Cardiac muscle cell (in vitro differentiated cells and primary cell): ENCODE data around the gene PHF23. TPM values are rescaled to one million over a fixed set of nuclear protein-coding genes. Genes with fewer than 3 reads are reported as not detected.

Source experiments
- DNase-seq, 2 donors: peaks; one replicate each; pipeline versions ENCODE4 v3.0.0 to v3.0.0-alpha.2; 2010 to 2017; ENCODE audit warnings: low read depth in 1 of 2, low spot score in 1 of 2
- H3K27ac ChIP-seq: fragments of 200-600 bp; sonication (generic); 2 replicates; pipeline ENCODE4 v1.5.1; 2016
- H3K27me3 ChIP-seq: fragments of 200-600 bp; sonication (generic); 2 replicates; pipeline ENCODE4 v1.6.0; 2016; ENCODE audit warnings: control low read depth
- H3K36me3 ChIP-seq: fragments of 200-600 bp; sonication (generic); 2 replicates; pipeline ENCODE4 v1.5.1; 2016; ENCODE audit warnings: control low read depth
- H3K4me1 ChIP-seq: fragments of 200-600 bp; sonication (generic); 2 replicates; pipeline ENCODE4 v1.8.1; 2017; ENCODE audit warnings: low read depth, mild to moderate bottlenecking, mixed run types
- H3K4me3 ChIP-seq: fragments of 200-600 bp; sonication (generic); 2 replicates; pipeline ENCODE4 v1.5.1; 2016; ENCODE audit warnings: mild to moderate bottlenecking
- H3K9me3 ChIP-seq: fragments of 200-600 bp; sonication (generic); 2 replicates; pipeline ENCODE4 v1.5.1; 2017; ENCODE audit warnings: low read depth, mild to moderate bottlenecking, control low read depth
- CTCF ChIP-seq: IDR thresholded peaks from 2 replicates; pipeline ENCODE4 v1.5.1; 2012; ENCODE audit warnings: low read depth, mild to moderate bottlenecking, low read length
- polyA plus RNA-seq: library from polyadenylated mRNA; unstranded; fragments of >200 nt; fragmentation: Nextera tagmentation; extraction: Ambion mirVana; gene quantifications from 2 replicates; pipeline ENCODE4 v1.2.1, GENCODE V29; 2016
- total RNA-seq: library from RNA; depleted of rRNA; stranded (reverse); fragments of >200 nt; gene quantifications from 2 replicates; pipeline ENCODE4 v1.2.3, GENCODE V29; 2016

The PHF23 gene
- total and polyA plus RNA-seq, 2 experiments from 2014 or later: 57.7 to 65.0 TPM

- peak overlapping the region; percentile 76 for H3K4me3 ChIP-seq
- H3K27ac ChIP-seq: peak overlapping the region; percentile 99
- H3K9me3 ChIP-seq: no peaks in the 10 kb centered on the region
- H3K4me1 ChIP-seq: no peaks in the 10 kb centered on the region
- no peak for TF ChIP-seq CTCF
- H3K36me3 ChIP-seq: peaks cover 24% of the 10 kb centered on the region
- peak in 1 of 2 donors; percentile 83 for DNase-seq
- no peaks in the 10 kb centered on the region for H3K27me3 ChIP-seq
Observed at GRCh38 chr17:7281953-7282751, 42.9 kb upstream of the PHF23 start.

GRCh38 chr17:7281074-7281952 is 42.1 kb upstream of the PHF23 start, which contains the start of gene SLC2A4:
Gene SLC2A4 (plus strand): TSS chr17:7281718. CDS start chr17:7281935, 217 bp downstream.
- Histone ChIP-seq H3K4me3 (peak within 1 kb of the TSS; percentile 76), H3K27ac (peak within 1 kb of the TSS; percentile 99), H3K27me3 (no peaks in the 10 kb centered on the region), H3K36me3 (peaks cover 19% of the 10 kb centered on the region), H3K4me1 (no peaks in the 10 kb centered on the region), H3K9me3 (no peaks in the 10 kb centered on the region)
- no peak for TF ChIP-seq CTCF
- DNase-seq: peak; percentile 96 to 99

GRCh38 chr17:7280519-7281073 is 41.3 kb upstream of the PHF23 start:
- H3K27ac ChIP-seq: peak overlapping the region; percentile 99
- no peaks in the 10 kb centered on the region for H3K4me1 ChIP-seq
- no peaks in the 10 kb centered on the region for H3K27me3 ChIP-seq
- peak overlapping the region; percentile 76 for H3K4me3 ChIP-seq
- H3K9me3 ChIP-seq: no peaks in the 10 kb centered on the region
- peak; percentile 82 to 87 for DNase-seq
- TF ChIP-seq CTCF: peak; percentile 92
- peaks cover 14% of the 10 kb centered on the region for H3K36me3 ChIP-seq

DNA sequence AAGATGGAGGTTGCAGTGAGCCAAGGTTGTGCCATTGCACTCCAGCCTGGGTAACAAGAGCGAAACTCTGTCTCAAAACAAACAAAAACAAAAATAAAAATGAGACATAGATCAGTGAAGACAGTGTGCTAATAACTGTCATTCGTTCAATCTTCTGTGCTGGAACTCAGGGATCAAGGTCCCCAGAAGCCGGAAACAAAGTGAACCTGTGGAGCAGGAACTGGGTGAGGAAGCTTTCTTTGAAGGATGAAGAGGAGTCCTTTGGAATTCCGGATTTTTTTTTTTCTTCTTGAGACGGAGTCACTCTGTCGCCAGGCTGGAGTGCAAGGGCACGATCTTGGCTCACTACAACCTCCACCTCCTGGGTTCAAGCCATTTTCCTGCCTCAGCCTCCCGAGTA is 40.2 kb upstream of the PHF23 start:
- no peaks in the 10 kb centered on the region for H3K9me3 ChIP-seq
- no peak for TF ChIP-seq CTCF
- no peak for DNase-seq
- H3K4me1 ChIP-seq: no peaks in the 10 kb centered on the region
- H3K27ac ChIP-seq: no peak overlapping the region
- H3K36me3 ChIP-seq: peaks cover 3% of the 10 kb centered on the region
- no peak overlapping the region for H3K4me3 ChIP-seq
- no peaks in the 10 kb centered on the region for H3K27me3 ChIP-seq

GRCh38 chr17:7266784-7267183 is 27.5 kb upstream of the PHF23 start:
- Histone ChIP-seq H3K36me3 (no peaks in the 10 kb centered on the region), H3K27me3 (peaks cover 30% of the 10 kb centered on the region), H3K4me3 (no peak overlapping the region), H3K9me3 (no peaks in the 10 kb centered on the region), H3K27ac (no peak overlapping the region), H3K4me1 (no peaks in the 10 kb centered on the region)
- TF ChIP-seq CTCF: no peak
- no peak for DNase-seq
